ENCODE data around the gene ERCC6L2.

- TF ChIP-seq POLR2A (IDR thresholded peaks at IDR 0.05; ENCODE audit: low read length) (no peak), GATA1 (IDR thresholded peaks at IDR 0.05; ENCODE audit: low read depth, low read length) (no peak)
Observed at GRCh38 chr9:95952471-95952870, 77.0 kb downstream of the ERCC6L2 start.
